BJ (cell line): Measurements from ENCODE around the gene PVALEF. TPM values are rescaled to one million over a fixed set of nuclear protein-coding genes. Genes with fewer than 3 reads are reported as not detected.

Source experiments
- CTCF ChIA-PET: fragments of 350-600 bp; formaldehyde crosslinking; extraction: SDS; loops from one replicate; lab custom pipeline; 2021; ENCODE audit warnings: antibody characterized with exemption, inconsistent platforms; lab: Yijun Ruan, JAX
- POLR2A ChIA-PET: fragments of 300-600 bp; sonication (Branson Sonifier 250); formaldehyde crosslinking; extraction: SDS; loops from one replicate; lab custom pipeline; 2021; ENCODE audit warnings: antibody characterized with exemption; lab: Charles Lee
- DNase-seq: peaks from one replicate; pipeline ENCODE4 v3.0.0-alpha.2; 2011; ENCODE audit warnings: low read depth
- H3K27me3 ChIP-seq: 2 replicates; pipeline ENCODE4 v1.6.0; 2011; ENCODE audit warnings: low read length; ENCODE audit not compliant: control insufficient read depth, insufficient read depth
- H3K36me3 ChIP-seq: 2 replicates; pipeline ENCODE4 v1.5.1; 2011; ENCODE audit warnings: low read length; ENCODE audit not compliant: control insufficient read depth, insufficient read depth
- H3K4me3 ChIP-seq: 2 replicates; pipeline ENCODE4 v1.5.1; 2011; ENCODE audit warnings: low read depth, mild to moderate bottlenecking, control low read depth, low read length
- polyA plus RNA-seq: library from polyadenylated mRNA; depleted of rRNA; stranded (reverse); fragments of >200 nt; gene quantifications from 2 replicates; pipeline ENCODE4 v1.2.3, GENCODE V29; 2011
- TF ChIP-seq, protein P1 (sequence below): IDR thresholded peaks from 2 replicates; pipeline ENCODE4 v1.5.1; 2011; ENCODE audit warnings: low read depth, mild to moderate bottlenecking, control low read depth, inconsistent platforms, low read length, moderate library complexity; ENCODE audit not compliant: insufficient read depth

PVALEF gene
- polyA plus RNA-seq, 1 experiment: not detected

DNA sequence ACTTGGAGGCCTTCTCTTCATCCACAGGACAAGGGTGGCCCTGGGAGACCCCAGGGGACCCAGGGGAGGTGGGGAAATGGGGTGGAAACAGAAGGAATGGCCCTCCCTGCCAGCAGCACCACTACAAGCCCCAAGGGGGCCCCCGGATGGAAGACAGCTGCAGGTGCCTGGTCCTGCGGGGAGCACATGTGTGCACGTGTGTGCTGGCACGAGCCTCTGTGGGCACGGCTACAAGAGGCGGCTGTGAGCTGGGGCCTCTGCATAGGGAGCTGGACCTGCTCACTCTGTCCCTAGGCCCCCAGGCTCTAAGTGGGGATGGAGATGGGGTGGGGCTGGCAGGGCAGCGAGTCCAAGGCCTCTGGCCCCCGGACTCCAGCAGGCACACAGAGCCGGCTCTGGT lies 13.9 kb downstream of the PVALEF start:
- Histone ChIP-seq H3K4me3 (no peak overlapping the region), H3K36me3 (no peaks in the 10 kb centered on the region), H3K27me3 (no peaks in the 10 kb centered on the region; the same call in 1 of the 2 replicates)
- CTCF ChIA-PET: interaction anchor here (1.2 to 1.6 kb wide), 2 partner anchors 10 to 37 kb away, joined by 4 to 6 read pairs; no protein-coding TSS in a partner anchor
- TF ChIP-seq, protein P1, sequence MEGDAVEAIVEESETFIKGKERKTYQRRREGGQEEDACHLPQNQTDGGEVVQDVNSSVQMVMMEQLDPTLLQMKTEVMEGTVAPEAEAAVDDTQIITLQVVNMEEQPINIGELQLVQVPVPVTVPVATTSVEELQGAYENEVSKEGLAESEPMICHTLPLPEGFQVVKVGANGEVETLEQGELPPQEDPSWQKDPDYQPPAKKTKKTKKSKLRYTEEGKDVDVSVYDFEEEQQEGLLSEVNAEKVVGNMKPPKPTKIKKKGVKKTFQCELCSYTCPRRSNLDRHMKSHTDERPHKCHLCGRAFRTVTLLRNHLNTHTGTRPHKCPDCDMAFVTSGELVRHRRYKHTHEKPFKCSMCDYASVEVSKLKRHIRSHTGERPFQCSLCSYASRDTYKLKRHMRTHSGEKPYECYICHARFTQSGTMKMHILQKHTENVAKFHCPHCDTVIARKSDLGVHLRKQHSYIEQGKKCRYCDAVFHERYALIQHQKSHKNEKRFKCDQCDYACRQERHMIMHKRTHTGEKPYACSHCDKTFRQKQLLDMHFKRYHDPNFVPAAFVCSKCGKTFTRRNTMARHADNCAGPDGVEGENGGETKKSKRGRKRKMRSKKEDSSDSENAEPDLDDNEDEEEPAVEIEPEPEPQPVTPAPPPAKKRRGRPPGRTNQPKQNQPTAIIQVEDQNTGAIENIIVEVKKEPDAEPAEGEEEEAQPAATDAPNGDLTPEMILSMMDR: no peak
- DNase-seq: no peak
- POLR2A ChIA-PET: no interaction called here

- Histone ChIP-seq H3K27me3 (peaks cover 1% of the 10 kb centered on the region; the same call in 1 of the 2 replicates), H3K36me3 (no peaks in the 10 kb centered on the region), H3K4me3 (no peak overlapping the region)
- no peak for DNase-seq
- ChIA-PET CTCF (interaction anchor here (1.2 to 1.6 kb wide), 2 partner anchors 9 to 38 kb away, joined by 4 to 6 read pairs; no protein-coding TSS in a partner anchor), POLR2A (no interaction called here)
- TF ChIP-seq, protein P1: no peak
Observed at GRCh38 chr17:81179861-81180260, 14.6 kb downstream of the PVALEF start.

DNA sequence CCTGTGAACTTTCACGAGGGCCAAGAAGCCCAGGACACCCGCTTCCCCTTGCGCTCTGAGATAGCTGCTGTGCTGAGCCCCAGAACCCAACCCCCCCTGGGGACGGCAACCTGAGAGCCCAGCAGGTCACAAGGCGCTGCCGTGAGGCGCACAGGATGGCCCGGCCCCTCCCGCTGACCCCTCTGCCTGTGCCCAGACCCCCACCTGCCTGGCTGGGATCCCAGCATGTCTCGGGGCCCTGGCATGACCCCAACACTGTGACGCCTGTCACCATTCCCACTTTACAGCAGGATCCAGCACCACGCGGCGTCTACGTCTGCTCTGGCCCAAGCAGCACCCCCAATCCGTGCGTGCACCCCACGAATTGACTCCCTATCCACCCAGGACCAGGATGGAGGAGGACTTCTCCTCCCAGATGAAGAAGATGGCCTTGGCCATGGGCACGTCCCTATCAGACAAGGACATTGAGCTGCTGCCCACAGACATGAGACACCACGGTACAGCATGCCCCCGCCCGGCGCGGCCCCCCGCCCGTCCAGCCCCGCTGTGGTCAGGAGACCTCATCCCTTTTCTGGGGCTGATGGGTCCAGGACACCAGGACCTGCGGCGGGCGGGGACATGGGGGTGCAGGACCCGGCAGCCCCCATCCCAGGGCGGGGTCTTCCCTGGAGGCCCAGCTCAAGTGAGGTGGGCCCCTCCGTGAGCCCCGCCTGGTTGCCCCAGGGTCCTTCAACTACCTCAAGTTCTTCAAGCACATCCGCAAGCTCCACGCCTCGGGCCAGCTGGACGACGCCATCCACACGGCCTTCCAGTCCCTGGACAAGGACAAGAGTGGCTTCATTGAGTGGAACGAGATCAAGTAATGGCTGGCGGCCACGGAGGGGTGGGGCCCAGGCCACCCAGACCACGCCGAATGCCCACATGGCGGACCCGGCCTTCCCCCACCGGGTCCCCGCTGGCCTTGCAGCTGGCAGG lies 15.8 kb downstream of the PVALEF start:
- ChIA-PET POLR2A (no interaction called here), CTCF (no interaction called here)
- Histone ChIP-seq H3K4me3 (no peak overlapping the region), H3K36me3 (no peaks in the 10 kb centered on the region), H3K27me3 (peaks cover 1% of the 10 kb centered on the region; the same call in 1 of the 2 replicates)
- TF ChIP-seq, protein P1: no peak
- no peak for DNase-seq

DNA sequence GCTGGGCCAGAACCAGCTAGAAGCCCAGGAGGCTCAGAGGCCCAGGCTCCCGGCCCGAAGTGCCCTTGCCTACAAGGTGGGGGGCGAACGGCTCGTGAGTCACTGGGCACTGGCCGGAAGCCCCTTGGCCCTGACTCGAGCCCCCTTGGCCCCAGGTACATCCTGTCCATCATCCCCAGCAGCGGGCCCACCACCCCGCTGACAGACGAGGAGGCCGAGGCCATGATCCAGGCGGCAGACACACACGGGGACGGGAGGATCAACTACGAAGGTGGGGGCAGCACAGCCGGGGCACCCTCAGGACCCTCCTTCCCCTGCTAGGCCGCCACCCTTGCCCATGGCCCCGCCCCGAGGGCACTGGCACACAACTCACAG lies 16.5 kb downstream of the PVALEF start:
- DNase-seq: no peak
- Histone ChIP-seq H3K4me3 (no peak overlapping the region), H3K36me3 (no peaks in the 10 kb centered on the region), H3K27me3 (peaks cover 1% of the 10 kb centered on the region; the same call in 1 of the 2 replicates)
- POLR2A ChIA-PET: no interaction called here
- TF ChIP-seq, protein P1: no peak
- CTCF ChIA-PET: no interaction called here

DNA sequence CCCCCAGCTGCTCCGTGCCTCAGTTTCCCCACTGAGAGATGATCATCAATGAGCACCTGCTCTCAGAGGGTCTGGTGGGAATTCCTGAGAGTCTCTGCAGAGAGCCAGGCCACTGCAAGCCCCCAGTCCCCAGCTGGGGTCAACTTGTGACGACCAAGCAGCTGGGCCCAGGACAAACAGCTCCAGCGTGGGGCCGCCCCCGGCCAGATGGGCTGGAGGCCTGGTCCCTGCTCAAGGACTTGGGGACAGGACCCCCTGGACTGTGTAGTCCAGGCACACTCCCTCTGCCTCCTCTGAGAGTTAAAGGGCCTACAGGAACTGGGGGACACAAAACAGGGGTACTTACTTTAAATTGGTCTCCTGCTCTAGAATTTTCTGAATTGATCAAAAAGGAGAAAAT lies 17.3 kb downstream of the PVALEF start:
- peaks cover 1% of the 10 kb centered on the region; the same call in 1 of the 2 replicates for H3K27me3 ChIP-seq
- CTCF ChIA-PET: no interaction called here
- no peak overlapping the region for H3K4me3 ChIP-seq
- POLR2A ChIA-PET: no interaction called here
- H3K36me3 ChIP-seq: no peaks in the 10 kb centered on the region
- TF ChIP-seq, protein P1: no peak
- no peak for DNase-seq
